RWPE2 (cell line): Measurements from ENCODE around the gene ADGRB3.

Experiments
- ATAC-seq: fragments of 200-7000 bp; cut with Tn5 transposase; 3 replicates; pipeline ENCODE4 v1.9.1; 2021; ENCODE audit warnings: low read depth
- DNase-seq: peaks from one replicate; pipeline ENCODE4 v3.0.0-alpha.2; 2020; ENCODE audit warnings: low spot score
- H3K27ac ChIP-seq: fragments of 450-650 bp; 2 replicates; pipeline ENCODE4 v1.5.1; 2017; ENCODE audit warnings: mild to moderate bottlenecking; ENCODE audit not compliant: poor library complexity, severe bottlenecking
- H3K27me3 ChIP-seq: fragments of 250-450 bp; sonication (Bioruptor Pico); 2 replicates; pipeline ENCODE4 v1.5.1; 2021; ENCODE audit warnings: mild to moderate bottlenecking, moderate library complexity; ENCODE audit not compliant: insufficient read depth, poor library complexity, severe bottlenecking
- H3K36me3 ChIP-seq: fragments of 250-450 bp; sonication (Bioruptor Pico); 2 replicates; pipeline ENCODE4 v1.5.1; 2020; ENCODE audit warnings: low read depth, mild to moderate bottlenecking, moderate library complexity
- H3K4me1 ChIP-seq: fragments of 250-450 bp; sonication (Bioruptor Pico); 2 replicates; pipeline ENCODE4 v1.5.1; 2021; ENCODE audit warnings: mild to moderate bottlenecking, moderate library complexity; ENCODE audit not compliant: insufficient read depth, poor library complexity, severe bottlenecking
- H3K4me3 ChIP-seq: fragments of 250-450 bp; sonication (Bioruptor Pico); 2 replicates; pipeline ENCODE4 v1.5.1; 2021; ENCODE audit warnings: mild to moderate bottlenecking, moderate library complexity; ENCODE audit not compliant: severe bottlenecking
- H3K9me3 ChIP-seq: fragments of 250-450 bp; sonication (Bioruptor Pico); 2 replicates; pipeline ENCODE4 v1.5.1; 2021; ENCODE audit warnings: mild to moderate bottlenecking, moderate library complexity; ENCODE audit not compliant: severe bottlenecking
- TF ChIP-seq, protein P1 (sequence below): fragments of 450-650 bp; IDR thresholded peaks from one replicate; pipeline ENCODE4 v1.5.1; 2017; ENCODE audit warnings: mild to moderate bottlenecking, moderate library complexity; ENCODE audit not compliant: poor library complexity, severe bottlenecking

The ADGRB3 gene

DNA sequence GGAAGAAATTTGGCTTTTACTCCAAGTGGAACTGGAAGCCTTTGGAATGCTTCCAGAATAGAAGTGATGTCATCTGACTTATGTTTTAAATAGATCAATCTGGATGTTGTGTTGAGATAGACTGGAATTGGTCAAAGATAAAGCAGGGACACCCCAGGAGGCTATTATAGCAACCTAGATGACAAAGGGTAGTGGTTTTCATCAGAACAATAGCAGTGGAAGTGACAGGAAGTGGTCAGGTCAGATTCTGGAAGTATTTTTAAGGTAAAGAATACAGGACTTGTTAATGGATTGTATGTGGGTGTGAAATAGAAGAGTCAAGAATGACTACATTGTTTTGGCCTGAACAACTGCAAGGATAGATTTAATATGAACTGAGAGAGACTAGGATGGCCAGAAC is 191.4 kb downstream of the ADGRB3 start:
- Histone ChIP-seq H3K4me3 (no peak overlapping the region), H3K27ac (no peak overlapping the region), H3K36me3 (no peaks in the 10 kb centered on the region), H3K4me1 (no peaks in the 10 kb centered on the region), H3K9me3 (no peaks in the 10 kb centered on the region), H3K27me3 (no peaks in the 10 kb centered on the region)
- TF ChIP-seq, protein P1, sequence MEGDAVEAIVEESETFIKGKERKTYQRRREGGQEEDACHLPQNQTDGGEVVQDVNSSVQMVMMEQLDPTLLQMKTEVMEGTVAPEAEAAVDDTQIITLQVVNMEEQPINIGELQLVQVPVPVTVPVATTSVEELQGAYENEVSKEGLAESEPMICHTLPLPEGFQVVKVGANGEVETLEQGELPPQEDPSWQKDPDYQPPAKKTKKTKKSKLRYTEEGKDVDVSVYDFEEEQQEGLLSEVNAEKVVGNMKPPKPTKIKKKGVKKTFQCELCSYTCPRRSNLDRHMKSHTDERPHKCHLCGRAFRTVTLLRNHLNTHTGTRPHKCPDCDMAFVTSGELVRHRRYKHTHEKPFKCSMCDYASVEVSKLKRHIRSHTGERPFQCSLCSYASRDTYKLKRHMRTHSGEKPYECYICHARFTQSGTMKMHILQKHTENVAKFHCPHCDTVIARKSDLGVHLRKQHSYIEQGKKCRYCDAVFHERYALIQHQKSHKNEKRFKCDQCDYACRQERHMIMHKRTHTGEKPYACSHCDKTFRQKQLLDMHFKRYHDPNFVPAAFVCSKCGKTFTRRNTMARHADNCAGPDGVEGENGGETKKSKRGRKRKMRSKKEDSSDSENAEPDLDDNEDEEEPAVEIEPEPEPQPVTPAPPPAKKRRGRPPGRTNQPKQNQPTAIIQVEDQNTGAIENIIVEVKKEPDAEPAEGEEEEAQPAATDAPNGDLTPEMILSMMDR = no peak
- DNase-seq (no peak), ATAC-seq (no peak)

DNA sequence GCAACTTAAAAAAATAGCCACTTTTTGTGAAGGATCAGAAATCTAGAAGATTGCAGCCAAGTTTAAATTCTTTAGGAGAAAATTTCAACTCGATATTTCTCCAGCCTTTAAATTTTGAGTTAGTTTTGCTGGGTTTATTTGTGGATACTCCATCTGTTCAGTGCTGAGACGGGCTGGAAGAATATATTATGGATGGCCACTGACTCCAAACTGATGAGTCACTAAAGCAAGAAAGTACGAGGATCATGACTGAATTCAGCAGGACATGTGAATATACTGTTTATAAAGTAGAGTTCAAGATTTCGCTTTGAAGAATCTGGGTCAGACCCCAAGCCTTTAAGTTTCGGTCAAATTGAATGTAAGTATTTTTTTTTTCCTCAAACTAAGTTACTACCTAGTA is 199.5 kb downstream of the ADGRB3 start:
- Histone ChIP-seq H3K27ac (no peak overlapping the region), H3K4me1 (no peaks in the 10 kb centered on the region), H3K4me3 (no peak overlapping the region), H3K36me3 (no peaks in the 10 kb centered on the region), H3K27me3 (no peaks in the 10 kb centered on the region), H3K9me3 (no peaks in the 10 kb centered on the region)
- DNase-seq = no peak
- no peak for ATAC-seq
- TF ChIP-seq, protein P1 = no peak

DNA sequence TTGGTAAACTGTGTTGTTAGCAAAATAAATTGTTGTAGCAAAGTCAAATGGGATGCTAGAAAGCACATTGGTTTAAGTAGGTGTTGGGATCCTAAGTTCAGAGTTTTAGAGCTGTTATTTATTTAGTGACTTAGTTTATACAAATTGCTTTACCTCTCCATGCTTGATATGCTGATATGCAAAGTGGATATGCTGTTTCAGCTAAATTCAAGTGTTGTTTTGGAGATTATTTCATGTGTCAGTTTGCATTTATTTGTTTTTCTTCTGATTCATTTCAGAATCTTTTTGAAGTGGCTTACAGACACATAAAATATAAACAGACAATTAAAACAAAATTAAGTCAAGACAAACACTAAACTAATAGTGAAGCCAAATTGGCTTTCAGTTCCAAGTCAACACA is 203.5 kb downstream of the ADGRB3 start:
- H3K4me1 ChIP-seq = no peaks in the 10 kb centered on the region
- TF ChIP-seq, protein P1 = no peak
- H3K9me3 ChIP-seq = no peaks in the 10 kb centered on the region
- no peak overlapping the region for H3K4me3 ChIP-seq
- ATAC-seq = no peak
- no peak overlapping the region for H3K27ac ChIP-seq
- H3K36me3 ChIP-seq = no peaks in the 10 kb centered on the region
- DNase-seq = no peak
- no peaks in the 10 kb centered on the region for H3K27me3 ChIP-seq

DNA sequence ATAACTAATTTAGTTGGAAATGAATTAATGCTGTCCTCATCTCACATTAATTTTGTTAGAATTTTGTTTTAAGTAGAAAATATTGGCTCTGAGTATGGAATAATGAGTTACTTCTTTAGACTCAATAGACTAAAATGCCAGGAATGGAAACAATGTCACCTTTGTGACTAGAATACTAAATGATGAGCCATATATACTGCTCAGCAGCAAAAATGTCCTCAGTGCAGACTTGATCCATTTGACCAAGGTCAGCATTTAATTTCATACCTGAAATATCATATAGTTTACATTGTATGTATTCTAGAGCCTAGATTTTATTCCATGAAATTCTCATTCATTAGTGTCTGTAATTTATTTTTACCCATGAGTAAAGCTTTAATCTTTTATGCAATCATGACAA is 217.7 kb downstream of the ADGRB3 start:
- Histone ChIP-seq H3K36me3 (no peaks in the 10 kb centered on the region), H3K4me1 (no peaks in the 10 kb centered on the region), H3K9me3 (no peaks in the 10 kb centered on the region), H3K27ac (no peak overlapping the region), H3K4me3 (no peak overlapping the region), H3K27me3 (no peaks in the 10 kb centered on the region)
- TF ChIP-seq, protein P1 = no peak
- ATAC-seq = no peak
- DNase-seq = no peak

DNA sequence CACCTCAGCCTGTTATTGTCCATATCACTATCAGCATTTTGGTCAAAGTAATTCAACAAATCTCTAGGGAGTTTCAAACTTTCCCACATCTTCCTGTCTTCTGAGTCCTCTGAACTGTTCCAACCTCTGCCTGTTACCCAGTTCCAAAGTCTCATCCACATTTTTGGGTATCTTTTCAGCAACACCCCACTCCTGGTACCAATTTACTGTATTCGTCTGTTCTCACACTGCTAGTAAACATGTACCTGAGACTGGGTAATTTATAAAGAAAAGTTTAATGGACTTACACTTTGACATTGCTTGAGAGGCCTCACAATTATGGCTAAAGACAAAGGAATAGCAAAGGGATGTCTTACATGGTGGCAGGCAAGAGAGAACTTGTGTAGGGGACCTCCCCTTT is 224.2 kb downstream of the ADGRB3 start:
- TF ChIP-seq, protein P1 = no peak
- ATAC-seq = no peak
- DNase-seq = no peak
- Histone ChIP-seq H3K27ac (no peak overlapping the region), H3K9me3 (peaks cover 5% of the 10 kb centered on the region), H3K4me3 (no peak overlapping the region), H3K27me3 (no peaks in the 10 kb centered on the region), H3K4me1 (no peaks in the 10 kb centered on the region), H3K36me3 (no peaks in the 10 kb centered on the region)
